HCT116 (cell line): ENCODE data around the gene HSDL2.

Experiments
- ATF3 ChIP-seq: IDR thresholded peaks from 2 replicates; pipeline ENCODE4 v1.6.1; 2012
- CTCF ChIP-seq, 3 experiments: fragments of 200-600 bp in 1 of 3; sonication (generic) in 1 of 3; IDR thresholded peaks in 2 of 3; conservative IDR thresholded peaks in 1 of 3; 2 replicates each; pipeline ENCODE4 v1.5.1; 2012 to 2017; ENCODE audit warnings: low read depth in 2 of 3, low read length in 2 of 3, antibody characterized with exemption in 1 of 3, borderline replicate concordance in 1 of 3, control low read depth in 1 of 3, mild to moderate bottlenecking in 1 of 3, mixed read lengths in 1 of 3, mixed run types in 1 of 3, moderate library complexity in 1 of 3; ENCODE audit not compliant: insufficient read depth in 1 of 3
- EZH2phosphoT487 ChIP-seq: fragments of 200-600 bp; IDR thresholded peaks from 2 replicates; pipeline ENCODE4 v1.6.1; 2018; ENCODE audit warnings: antibody characterized with exemption, borderline replicate concordance
- POLR2A ChIP-seq: IDR thresholded peaks from 2 replicates; pipeline ENCODE4 v1.7.0; 2011; ENCODE audit warnings: borderline replicate concordance; ENCODE audit not compliant: insufficient read depth, insufficient read length; ENCODE audit errors: extremely low read depth

GRCh38 chr9:112338561-112338960 is 41.3 kb upstream of the HSDL2 start:
- TF ChIP-seq ATF3 (no peak), CTCF (IDR thresholded peaks at IDR 0.05 in 2 of 3, conservative IDR thresholded peaks at IDR 0.05 in 1 of 3; ENCODE audit: borderline replicate concordance in 1 of 3, insufficient read depth in 1 of 3, low read depth in 2 of 3, low read length in 2 of 3) (no peak), POLR2A (no peak), EZH2phosphoT487 (no peak)
